Erythroblast (primary cell): ENCODE results near the gene SLC30A3.

Source experiments
- GATA1 ChIP-seq: IDR thresholded peaks from 2 replicates; pipeline ENCODE4 v1.6.1; 2011; ENCODE audit warnings: low read depth, mild to moderate bottlenecking, control low read depth, low read length, moderate library complexity
- POLR2A ChIP-seq: IDR thresholded peaks from 2 replicates; pipeline ENCODE4 v1.6.1; 2011; ENCODE audit warnings: mild to moderate bottlenecking, low read length

DNA sequence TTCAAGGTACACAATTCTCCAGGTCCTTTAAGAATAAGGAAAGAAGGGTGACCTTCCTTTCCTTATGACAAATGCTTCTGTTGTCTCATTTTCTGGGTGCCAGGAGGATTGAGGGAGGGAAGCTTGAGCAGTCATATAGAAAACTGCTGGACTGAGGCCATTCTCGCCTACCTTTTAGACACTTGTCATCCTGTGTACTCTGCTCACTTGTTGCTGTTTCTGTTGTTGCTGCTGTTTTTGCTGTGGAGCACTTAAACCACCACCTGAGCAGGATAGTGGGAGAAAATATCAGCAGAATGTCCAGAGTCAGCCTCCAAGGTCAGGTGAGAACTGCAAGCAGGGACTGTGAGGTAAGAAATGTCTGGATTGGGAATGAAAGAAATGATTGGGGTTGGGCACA lies 15.2 kb upstream of the SLC30A3 start:
- TF ChIP-seq POLR2A (no peak), GATA1 (no peak)
